HG03460 (cell line): ENCODE data around the gene ORM1.
"Not testable (repeated sequence)": the region's sequence is repeated elsewhere in the genome, so short reads cannot be mapped to it uniquely, and the experiment has no call there.

Experiments
- ATAC-seq: cut with Tn5 transposase; IDR thresholded peaks from one replicate; pipeline ENCODE4 v1.9.1; 2021; ENCODE audit not compliant: unreplicated experiment

The ORM1 gene

DNA sequence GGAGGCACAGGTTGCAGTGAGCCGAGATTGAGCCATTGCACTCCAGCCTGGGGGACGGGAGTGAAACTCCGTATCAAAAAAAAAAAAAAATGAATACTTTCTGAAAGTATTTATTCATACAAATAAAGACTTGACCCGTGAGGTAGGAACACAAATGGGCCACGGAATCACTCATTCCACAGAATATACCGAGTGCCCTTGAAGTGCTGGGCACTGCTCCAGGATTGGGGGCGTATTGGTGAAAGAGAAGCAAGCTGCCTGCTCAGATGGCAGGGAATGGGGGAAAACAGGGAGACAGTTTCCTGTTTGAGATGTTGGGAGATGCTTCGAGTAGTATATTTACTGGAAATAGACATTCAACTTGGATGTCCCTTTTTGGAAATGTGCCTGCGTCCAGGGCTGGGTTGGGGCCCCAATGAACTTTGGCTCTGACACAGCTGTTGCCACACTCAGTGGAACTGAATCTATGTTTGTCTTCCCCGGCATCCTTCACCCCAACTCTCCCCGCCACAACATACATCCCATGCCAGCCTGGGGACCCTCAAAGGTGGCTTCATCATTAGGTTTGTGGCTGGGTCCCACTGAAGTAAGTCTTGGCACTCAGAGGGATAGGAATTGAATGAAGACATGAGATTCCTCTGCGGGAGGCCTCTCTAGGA, 609 bp upstream of the ORM1 start:
- ATAC-seq, result not testable (repeated sequence)

DNA sequence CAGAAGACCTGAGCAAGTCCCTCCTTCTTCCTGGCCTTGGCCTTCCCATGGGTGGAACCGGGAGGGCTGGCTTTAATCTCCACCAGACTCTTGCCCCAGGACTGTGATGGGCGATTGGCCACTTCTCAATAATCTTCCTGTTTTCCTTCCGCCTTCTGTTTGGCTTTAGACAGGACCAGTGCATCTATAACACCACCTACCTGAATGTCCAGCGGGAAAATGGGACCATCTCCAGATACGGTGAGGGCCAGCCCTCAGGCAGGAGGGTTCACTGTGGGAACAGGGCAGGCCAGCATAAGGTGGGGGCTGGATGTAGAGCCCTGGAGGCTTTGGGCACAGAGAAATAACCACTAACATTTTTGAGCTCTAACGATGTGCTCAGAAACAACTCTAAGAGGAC, 951 bp downstream of the ORM1 start:
- not testable (repeated sequence) for ATAC-seq

DNA sequence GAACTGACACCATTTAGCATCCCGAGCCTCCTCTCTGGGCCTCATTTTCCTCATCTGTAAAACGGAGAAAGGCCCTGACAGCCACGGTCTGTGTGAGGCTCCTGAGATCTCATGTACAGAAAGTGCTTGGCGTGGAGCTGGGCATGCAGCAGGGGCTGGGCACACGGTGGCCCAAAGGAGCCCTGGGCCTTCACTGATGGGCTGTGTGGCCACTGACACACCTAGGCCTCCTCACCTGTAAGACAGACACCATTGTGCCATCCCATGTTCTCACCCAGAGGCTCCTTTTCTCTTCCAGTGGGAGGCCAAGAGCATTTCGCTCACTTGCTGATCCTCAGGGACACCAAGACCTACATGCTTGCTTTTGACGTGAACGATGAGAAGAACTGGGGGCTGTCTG, 1.6 kb downstream of the ORM1 start:
- no peak for ATAC-seq

DNA sequence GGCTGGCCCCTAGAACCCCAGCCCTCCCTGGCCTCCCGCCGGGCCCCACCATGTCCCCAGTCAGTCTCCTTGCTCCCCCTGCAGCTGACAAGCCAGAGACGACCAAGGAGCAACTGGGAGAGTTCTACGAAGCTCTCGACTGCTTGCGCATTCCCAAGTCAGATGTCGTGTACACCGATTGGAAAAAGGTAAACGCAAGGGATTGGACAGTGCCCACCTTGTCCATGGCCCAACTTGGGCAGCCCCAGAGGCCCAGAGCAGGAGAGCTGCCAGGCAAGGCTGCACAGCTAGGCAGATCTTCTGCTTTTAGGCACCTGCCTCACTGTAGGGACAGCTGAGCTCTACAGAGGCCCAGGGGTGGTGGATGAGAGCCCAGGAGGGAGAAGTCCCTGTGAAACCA, 2.1 kb downstream of the ORM1 start:
- ATAC-seq, result not testable (repeated sequence)

DNA sequence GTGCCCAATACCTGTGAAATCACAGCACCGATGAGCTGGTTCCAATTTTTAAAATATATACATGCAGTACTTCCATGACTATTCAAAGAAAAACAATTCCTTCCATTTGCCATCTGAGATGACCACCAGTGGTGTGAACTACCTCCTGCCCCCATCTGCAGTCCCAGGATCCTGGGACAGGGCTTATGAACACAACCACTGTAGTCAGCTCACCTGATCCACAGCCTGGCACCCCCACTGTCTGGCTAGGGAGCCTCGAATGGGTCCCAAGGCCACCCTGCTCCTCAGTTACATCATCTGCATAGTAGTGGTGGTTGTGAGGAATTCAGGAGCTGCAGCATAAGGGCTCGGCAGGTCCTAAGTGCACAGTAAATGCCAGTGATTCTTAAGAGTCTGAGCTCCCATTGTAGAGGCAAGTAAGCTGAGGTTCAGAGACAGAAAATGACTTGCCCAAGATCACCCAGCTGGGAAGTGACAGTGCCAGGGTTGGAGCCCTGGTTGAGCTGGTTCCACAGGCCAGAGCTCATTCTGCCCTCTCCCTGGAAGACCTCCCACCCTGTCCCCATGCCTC, 2.9 kb downstream of the ORM1 start:
- ATAC-seq, result not testable (repeated sequence)

DNA sequence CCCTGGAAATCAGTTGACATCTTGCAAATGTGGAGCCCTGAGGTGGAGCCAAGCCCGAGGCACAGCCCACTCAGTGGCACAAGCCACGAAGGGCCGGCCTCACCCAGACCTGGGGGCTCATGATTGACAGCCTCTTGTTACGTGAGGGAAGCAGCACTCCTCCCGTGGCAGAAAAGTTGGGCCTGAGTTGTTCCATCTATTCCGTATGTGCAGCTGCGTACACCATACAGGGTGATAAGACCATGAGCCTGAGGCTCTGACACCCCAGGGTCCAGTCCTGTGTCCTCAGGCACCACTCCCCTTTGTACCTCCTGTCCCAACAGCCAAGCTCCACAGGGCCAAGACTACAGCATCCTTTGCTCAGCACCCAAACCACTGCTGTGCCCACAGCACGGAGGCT, 4.9 kb downstream of the ORM1 start:
- no peak for ATAC-seq

DNA sequence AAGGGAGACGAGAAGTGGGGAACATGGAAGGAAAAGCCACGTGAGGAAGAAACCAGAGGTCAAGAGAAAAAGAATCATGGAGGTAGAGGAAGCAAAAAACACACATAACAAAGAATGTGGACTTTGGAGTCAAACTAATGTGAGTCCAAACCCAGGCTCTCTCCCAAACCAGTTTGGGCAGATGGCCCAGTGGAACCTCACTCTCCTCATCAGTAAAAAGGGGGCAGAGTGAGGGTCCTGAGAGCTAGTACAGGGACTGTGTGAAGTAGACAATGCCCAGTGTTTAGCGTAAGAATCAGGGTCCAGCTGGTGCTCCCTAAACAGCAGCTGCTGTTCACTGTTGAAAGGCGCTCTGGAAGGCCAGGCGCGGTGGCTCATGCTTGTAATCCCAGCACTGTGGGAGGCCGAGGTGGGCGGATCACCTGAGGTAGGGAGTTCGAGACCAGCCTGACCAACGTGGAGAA, 5.5 kb downstream of the ORM1 start:
- not testable (repeated sequence) for ATAC-seq

DNA sequence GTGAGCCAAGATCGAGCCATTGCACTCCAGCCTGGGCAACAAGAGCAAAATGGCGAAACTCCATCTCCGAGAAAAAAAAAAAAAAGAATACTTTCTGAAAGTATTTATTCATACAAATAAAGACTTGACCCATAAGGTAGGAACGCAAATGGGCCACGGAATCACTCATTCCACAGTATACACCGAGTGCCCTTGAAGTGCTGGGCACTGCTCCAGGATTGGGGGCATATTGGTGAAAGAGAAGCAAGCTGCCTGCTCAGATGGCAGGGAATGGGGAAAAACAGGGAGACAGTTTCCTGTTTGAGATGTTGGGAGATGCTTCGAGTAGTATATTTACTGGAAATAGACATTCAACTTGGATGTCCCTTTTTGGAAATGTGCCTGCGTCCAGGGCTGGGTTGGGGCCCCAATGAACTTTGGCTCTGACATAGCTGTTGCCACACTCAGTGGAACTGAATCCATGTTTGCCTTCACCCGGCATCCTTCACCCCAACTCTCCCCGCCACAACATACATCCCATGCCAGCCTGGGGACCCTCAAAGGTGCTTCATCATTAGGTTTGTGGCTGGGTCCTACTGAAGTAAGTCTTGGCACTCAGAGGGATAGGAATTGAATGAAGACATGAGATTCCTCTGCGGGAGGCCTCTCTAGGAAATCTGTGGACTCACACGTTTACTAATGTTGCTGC, 6.2 kb downstream of the ORM1 start:
- not testable (repeated sequence) for ATAC-seq

DNA sequence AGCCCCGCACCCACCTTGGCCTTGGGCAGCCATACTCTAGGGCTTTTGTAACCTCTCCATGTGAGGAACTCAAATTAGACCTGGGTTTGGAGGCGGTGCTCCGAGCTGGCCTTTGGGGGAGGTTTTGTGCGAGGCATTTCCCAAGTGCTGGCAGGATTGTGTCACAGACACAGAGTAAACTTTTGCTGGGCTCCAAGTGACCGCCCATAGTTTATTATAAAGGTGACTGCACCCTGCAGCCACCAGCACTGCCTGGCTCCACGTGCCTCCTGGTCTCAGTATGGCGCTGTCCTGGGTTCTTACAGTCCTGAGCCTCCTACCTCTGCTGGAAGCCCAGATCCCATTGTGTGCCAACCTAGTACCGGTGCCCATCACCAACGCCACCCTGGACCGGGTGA, 6.7 kb downstream of the ORM1 start, which contains the start of gene ORM2:
TSS of gene ORM2 (plus strand) at position 245 of the 398 bp plus-strand sequence. CDS start at position 281, 36 bp downstream.
- ATAC-seq, result not testable (repeated sequence)

DNA sequence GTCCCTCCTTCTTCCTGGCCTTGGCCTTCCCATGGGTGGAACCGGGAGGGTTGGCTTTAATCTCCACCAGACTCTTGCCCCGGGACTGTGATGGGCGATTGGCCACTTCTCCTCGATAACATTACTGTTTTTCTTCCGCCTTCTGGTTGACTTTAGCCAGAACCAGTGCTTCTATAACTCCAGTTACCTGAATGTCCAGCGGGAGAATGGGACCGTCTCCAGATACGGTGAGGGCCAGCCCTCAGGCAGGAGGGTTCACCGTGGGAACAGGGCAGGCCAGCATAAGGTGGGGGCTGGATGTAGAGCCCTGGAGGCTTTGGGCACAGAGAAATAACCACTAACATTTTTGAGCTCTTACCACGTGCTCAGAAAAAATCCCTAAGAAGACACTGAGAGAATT, 7.7 kb downstream of the ORM1 start:
- ATAC-seq, result no peak

DNA sequence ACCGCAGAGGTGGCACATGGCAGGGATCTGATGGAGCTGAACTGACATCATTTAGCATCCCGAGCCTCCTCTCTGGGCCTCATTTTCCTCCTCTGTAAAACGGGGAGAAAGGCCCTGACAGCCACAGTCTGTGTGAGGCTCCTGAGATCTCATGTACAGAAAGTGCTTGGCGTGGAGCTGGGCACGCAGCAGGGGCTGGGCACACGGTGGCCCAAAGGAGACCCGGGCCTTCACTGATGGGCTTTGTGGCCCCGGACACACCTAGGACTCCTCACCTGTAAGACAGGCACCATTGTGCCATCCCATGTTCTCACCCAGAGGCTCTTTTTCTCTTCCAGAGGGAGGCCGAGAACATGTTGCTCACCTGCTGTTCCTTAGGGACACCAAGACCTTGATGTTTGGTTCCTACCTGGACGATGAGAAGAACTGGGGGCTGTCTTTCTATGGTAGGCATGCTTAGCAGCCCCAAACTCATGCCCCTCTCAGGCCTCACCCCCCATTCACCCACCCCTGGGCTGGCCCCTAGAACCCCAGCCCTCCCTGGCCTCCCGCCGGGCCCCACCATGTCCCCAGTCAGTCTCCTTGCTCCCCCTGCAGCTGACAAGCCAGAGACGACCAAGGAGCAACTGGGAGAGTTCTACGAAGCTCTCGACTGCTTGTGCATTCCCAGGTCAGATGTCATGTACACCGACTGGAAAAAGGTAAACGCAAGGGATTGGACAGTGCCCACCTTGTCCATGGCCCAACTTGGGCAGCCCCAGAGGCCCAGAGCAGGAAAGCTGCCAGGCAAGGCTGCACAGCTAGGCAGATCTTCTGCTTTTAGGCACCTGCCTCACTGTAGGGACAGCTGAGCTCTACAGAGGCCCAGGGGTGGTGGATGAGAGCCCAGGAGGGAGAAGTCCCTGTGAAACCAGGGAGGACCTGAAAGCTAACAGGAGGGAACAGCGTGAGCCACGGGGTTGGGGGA, 8.6 kb downstream of the ORM1 start:
- not testable (repeated sequence) for ATAC-seq

DNA sequence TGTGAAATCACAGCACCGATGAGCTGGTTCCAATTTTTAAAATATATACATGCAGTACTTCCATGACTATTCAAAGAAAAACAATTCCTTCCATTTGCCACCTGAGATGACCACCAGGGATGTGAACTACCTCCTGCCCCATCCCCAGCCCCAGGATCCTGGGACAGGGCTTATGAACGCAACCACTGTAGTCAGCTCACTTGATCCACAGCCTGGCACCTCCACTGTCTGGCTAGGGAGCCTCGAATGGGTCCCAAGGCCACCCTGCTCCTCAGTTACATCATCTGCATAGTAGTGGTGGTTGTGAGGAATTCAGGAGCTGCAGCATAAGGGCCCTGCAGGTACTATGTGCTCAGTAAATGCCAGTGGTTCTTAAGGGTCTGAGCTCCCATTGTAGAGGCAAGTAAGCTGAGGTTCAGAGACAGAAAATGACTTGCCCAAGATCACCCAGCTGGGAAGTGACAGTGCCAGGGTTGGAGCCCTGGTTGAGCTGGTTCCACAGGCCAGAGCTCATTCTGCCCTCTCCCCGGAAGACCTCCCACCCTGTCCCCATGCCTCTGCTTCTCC, 9.7 kb downstream of the ORM1 start:
- ATAC-seq, result not testable (repeated sequence)

DNA sequence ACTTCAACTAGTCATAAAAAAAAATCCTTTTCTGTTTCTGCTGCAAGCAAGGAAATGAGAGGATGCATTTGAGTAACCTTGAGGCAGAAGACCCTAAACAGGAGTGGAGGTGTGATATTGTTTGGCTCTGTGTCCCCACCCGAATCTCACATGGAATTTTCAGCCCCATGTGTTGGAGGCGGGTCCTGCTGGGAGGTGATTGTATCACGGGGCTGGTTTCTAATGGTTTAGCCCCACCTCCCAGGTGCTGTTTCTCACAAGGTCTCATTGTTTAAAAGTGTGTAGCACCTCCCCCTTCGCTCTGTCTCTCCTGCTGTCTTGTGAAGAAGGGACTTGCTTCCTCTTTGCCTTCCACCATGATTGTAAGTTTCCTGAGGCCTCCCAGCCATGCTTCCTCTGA, 10.8 kb downstream of the ORM1 start:
- ATAC-seq, result not testable (repeated sequence)

DNA sequence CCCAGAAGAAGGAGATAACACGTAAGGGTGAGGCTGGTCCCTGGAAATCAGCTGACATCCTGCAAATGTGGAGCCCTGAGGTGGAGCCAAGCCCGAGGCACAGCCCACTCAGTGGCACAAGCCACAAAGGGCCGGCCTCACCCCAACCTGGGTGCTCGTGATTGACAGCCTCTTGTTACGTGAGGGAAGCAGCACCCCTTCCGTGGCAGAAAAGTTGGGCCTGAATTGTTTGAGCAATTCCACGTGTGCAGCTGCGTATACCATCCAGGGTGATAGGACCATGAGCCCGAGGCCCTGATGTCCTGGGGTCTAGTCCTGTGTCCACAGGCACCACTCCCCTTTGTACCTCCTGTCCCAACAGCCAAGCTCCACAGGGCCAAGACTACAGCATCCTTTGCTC, 11.6 kb downstream of the ORM1 start:
- no peak for ATAC-seq

DNA sequence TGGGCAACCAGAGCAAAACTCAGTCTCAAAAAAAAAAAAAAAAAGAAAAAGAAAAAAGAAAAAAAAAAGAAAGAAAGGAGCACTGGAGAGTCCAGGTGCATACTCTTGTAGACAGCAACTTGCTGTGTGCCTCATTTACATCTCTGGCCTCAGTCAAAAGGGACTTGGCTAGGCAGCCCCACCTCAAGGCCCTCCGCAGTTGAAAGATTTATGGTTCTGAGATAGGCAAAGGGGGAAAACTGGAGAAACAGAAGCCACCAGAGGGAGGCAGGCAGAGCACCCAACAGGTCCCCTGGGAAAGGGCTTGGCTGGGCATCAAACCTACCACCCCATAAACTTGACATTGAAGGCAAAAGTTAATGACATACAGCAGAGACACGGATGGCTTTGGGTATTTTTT, 12.8 kb downstream of the ORM1 start:
- ATAC-seq, result no peak

DNA sequence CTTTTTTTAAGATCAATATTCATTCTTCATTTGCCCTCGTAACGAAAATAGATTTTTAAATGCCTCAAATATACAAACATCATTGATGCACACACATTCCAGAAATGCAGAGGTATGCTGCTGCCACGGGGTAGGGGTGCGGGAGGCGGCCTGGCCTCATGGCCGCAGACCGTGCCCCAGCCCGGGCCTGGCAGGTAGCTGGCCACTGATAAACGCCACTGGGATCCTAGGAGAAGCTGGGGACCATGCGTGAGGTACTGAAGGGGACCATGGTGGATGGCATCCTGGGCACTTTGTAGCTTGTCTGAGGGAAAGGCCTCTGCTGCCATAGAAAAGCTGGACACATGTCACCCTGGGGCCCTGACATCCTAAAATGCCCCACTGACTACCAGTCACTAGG, 13.3 kb downstream of the ORM1 start:
- no peak for ATAC-seq

DNA sequence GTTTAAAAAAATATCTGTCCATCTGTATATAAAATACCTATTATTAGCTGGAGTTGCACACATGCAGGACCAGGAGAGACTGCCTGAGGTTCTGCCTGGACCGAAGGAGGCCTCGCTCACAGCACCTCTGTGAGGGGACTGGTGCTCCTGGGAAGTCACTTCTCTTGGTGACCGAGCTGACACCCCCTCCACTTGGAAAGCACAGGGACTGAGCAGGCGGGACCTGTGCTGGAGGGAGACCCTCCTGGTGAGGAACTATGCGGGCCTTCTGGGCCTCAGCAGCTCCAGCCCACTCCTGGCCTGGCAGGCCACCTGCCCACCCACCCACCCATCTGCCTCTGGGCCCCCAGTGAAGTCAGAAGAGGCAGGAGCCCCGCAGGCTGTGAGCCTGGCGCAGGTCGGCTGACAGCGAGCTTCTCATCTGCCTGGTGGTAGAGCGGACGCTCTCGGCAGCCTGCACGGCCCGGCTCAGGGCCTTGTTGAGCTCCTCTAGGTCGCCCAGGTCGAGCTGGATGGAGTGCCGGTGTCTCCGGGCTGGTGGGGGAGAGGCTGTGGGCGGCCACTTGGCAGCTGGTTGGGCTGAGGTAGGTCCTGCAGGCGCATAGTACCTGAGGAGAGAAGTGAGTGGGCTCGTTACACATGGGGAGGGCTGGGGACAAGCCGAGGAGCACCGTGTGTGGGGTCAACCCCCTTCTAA, 13.9 kb downstream of the ORM1 start:
- no peak for ATAC-seq

DNA sequence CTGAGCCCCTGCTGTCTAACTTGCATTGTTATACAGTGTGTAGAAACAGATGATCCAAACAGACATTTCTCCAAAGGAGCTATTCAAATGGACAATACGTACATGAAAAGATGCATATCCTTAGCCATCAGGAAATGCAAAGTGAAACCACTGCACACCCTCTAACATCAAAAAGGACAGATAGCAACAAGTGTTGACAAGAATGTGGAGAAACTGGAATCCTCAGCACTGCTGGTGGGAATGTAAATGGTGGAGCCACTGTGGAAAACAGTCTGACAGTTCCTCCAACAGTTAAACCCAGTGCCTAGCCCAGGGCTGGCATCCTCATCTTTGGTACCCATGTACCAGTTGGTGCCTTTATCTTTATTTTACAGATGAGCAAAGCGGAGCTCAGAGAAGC, 15.3 kb downstream of the ORM1 start:
- ATAC-seq, result no peak

DNA sequence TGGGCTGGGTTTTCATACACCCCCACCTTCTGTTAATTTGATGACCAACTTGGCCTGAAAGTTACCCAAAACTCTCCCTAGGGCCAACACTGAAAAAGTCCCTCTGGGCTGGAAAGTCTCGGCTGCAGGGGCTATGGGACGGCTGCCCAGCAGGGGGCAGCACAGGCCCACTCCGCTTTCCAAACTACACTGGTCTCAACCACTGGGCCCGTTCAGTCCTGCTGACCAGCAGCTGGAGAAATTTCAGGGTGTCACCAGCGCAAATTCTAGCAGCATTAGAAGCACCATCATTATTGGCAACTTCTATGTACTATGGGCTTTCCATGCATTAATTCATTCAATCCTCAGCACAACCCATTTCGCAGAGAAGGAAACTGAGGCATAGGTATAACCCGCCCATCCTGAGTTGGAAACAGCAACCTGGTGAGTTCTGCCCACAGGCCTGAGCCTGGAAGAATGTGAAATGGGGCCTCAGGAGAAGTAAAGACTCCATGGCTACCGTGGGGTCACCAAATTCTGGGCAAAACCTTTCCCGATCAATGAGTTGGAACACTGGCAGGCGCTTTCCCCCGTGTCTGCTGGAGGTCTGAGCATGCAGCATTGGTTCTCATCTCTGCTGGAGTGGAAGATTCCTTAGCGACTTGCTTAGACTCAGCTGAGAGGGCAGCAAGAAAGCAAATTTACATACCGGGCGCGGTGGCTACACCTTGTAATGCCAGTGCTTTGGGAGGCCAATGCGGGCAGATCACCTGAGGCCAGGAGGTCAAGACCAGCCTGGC, 16.4 kb downstream of the ORM1 start:
- no peak for ATAC-seq
